Mesothelial cell of epicardium (in vitro differentiated cells): ENCODE measurements around the gene CERS4. TPM values are rescaled to one million over a fixed set of nuclear protein-coding genes. Genes with fewer than 3 reads are reported as not detected.
A peak's percentile ranks its signal among the peaks of the same experiment; 100 is the strongest.

Experiments
- DNase-seq, 2 experiments: peaks; one replicate each; pipeline ENCODE4 v3.0.0; 2021; ENCODE audit warnings: low spot score in 2 of 2; ENCODE audit not compliant: unreplicated experiment in 2 of 2
- H3K27ac Mint-ChIP-seq: 2 replicates; pipeline ENCODE4 v1.8.0; 2021; ENCODE audit warnings: mixed read lengths
- H3K27me3 Mint-ChIP-seq: 2 replicates; pipeline ENCODE4 v1.8.0; 2021; ENCODE audit warnings: low read depth, mixed read lengths
- H3K36me3 Mint-ChIP-seq: 2 replicates; pipeline ENCODE4 v1.8.0; 2021; ENCODE audit warnings: mixed read lengths
- H3K4me1 Mint-ChIP-seq: 2 replicates; pipeline ENCODE4 v1.8.0; 2021; ENCODE audit warnings: mixed read lengths
- H3K4me3 Mint-ChIP-seq: 2 replicates; pipeline ENCODE4 v1.8.0; 2021; ENCODE audit warnings: mild to moderate bottlenecking, moderate library complexity, mixed read lengths
- H3K9me3 Mint-ChIP-seq: 2 replicates; pipeline ENCODE4 v1.8.0; 2021; ENCODE audit warnings: mixed read lengths
- CTCF ChIP-seq: fragments of 200-600 bp; sonication (generic); IDR thresholded peaks from one replicate; pipeline ENCODE4 v1.5.0; 2021; ENCODE audit warnings: antibody characterized with exemption; ENCODE audit not compliant: unreplicated experiment
- total RNA-seq: library from RNA; stranded (reverse); gene quantifications from 3 replicates; pipeline ENCODE4 v1.2.1, GENCODE V29; 2021

Gene CERS4
- total RNA-seq, 1 donor from 2014 or later = 67.0 TPM

GRCh38 chr19:8239528-8240273, 30.5 kb downstream of the CERS4 start:
- no peaks in the 10 kb centered on the region for H3K9me3 Mint-ChIP-seq
- no peak overlapping the region for H3K4me3 Mint-ChIP-seq
- H3K4me1 Mint-ChIP-seq = peaks cover 19% of the 10 kb centered on the region
- peaks cover 25% of the 10 kb centered on the region for H3K36me3 Mint-ChIP-seq
- no peak for TF ChIP-seq CTCF
- no peak for DNase-seq
- peak overlapping the region; percentile 62 for H3K27ac Mint-ChIP-seq
- no peaks in the 10 kb centered on the region for H3K27me3 Mint-ChIP-seq

- H3K9me3 Mint-ChIP-seq = no peaks in the 10 kb centered on the region
- H3K36me3 Mint-ChIP-seq = peaks cover 25% of the 10 kb centered on the region
- TF ChIP-seq CTCF = no peak
- peak overlapping the region; percentile 62 for H3K27ac Mint-ChIP-seq
- peak in 1 of 2 experiments; percentile 71 for DNase-seq
- no peaks in the 10 kb centered on the region for H3K27me3 Mint-ChIP-seq
- peaks cover 19% of the 10 kb centered on the region for H3K4me1 Mint-ChIP-seq
- peak overlapping the region; percentile 20 for H3K4me3 Mint-ChIP-seq
Measured at GRCh38 chr19:8240274-8241229, 31.4 kb downstream of the CERS4 start.

- DNase-seq = no peak
- H3K9me3 Mint-ChIP-seq = no peaks in the 10 kb centered on the region
- no peak overlapping the region for H3K4me3 Mint-ChIP-seq
- H3K36me3 Mint-ChIP-seq = peaks cover 27% of the 10 kb centered on the region
- peak overlapping the region; percentile 9 for H3K27ac Mint-ChIP-seq
- no peak for TF ChIP-seq CTCF
- peaks cover 19% of the 10 kb centered on the region for H3K4me1 Mint-ChIP-seq
- H3K27me3 Mint-ChIP-seq = no peaks in the 10 kb centered on the region
Measured at GRCh38 chr19:8241646-8242045, 32.5 kb downstream of the CERS4 start.

- Mint-ChIP-seq H3K36me3 (peaks cover 30% of the 10 kb centered on the region), H3K9me3 (no peaks in the 10 kb centered on the region)
Measured at GRCh38 chr19:8242211-8242821, 33.1 kb downstream of the CERS4 start.

More at GRCh38 chr19:8242211-8242821, 33.1 kb downstream of the CERS4 start:
- Mint-ChIP-seq H3K27ac (no peak overlapping the region), H3K27me3 (no peaks in the 10 kb centered on the region), H3K4me1 (peaks cover 19% of the 10 kb centered on the region), H3K4me3 (no peak overlapping the region)
- no peak for TF ChIP-seq CTCF
- no peak for DNase-seq
